WTC11 (cell line): ENCODE measurements around the gene VASH1. TPM values are rescaled to one million over a fixed set of nuclear protein-coding genes. Genes with fewer than 3 reads are reported as not detected.
A peak's percentile ranks its signal among the peaks of the same experiment; 100 is the strongest.

Source experiments
- ATAC-seq: fragments of 200-7000 bp; cut with Tn5 transposase; 2 replicates; pipeline ENCODE4 v1.10.0; 2021; ENCODE audit warnings: mild to moderate bottlenecking, moderate library complexity
- CTCF ChIA-PET: fragments of 300-600 bp; sonication (Branson Sonifier 250); formaldehyde crosslinking; loops from one replicate; lab custom pipeline; 2021; ENCODE audit warnings: antibody characterized with exemption; lab: Charles Lee
- POLR2A ChIA-PET: fragments of 350-600 bp; sonication (Branson Sonifier 250); formaldehyde crosslinking; loops from one replicate; lab custom pipeline; 2021; ENCODE audit warnings: antibody characterized with exemption; lab: Charles Lee
- DNase-seq: peaks from one replicate; pipeline ENCODE4 v3.0.0; 2021; ENCODE audit warnings: low spot score
- H3K27ac Mint-ChIP-seq: 2 replicates; pipeline ENCODE4 v1.8.0; 2021; ENCODE audit warnings: mixed read lengths
- H3K27me3 Mint-ChIP-seq: 2 replicates; pipeline ENCODE4 v1.8.0; 2021; ENCODE audit warnings: low read depth, mild to moderate bottlenecking, moderate library complexity, mixed read lengths
- H3K36me3 Mint-ChIP-seq: 2 replicates; pipeline ENCODE4 v1.8.0; 2021; ENCODE audit warnings: mixed read lengths
- H3K4me1 Mint-ChIP-seq: 2 replicates; pipeline ENCODE4 v1.8.0; 2022; ENCODE audit warnings: mixed read lengths
- H3K4me3 Mint-ChIP-seq: 2 replicates; pipeline ENCODE4 v1.8.0; 2021; ENCODE audit warnings: mild to moderate bottlenecking, moderate library complexity, mixed read lengths
- H3K9me3 Mint-ChIP-seq: 2 replicates; pipeline ENCODE4 v1.8.0; 2021; ENCODE audit warnings: mixed read lengths
- ATF1 ChIP-seq: sonication (generic); formaldehyde crosslinking; IDR thresholded peaks from 2 replicates; pipeline ENCODE4 v1.8.1; 2023; ENCODE audit warnings: mild to moderate bottlenecking, moderate library complexity, missing genetic modification reagents
- CREB1 ChIP-seq: sonication (generic); formaldehyde crosslinking; IDR thresholded peaks from 2 replicates; pipeline ENCODE4 v1.8.0; 2023; ENCODE audit warnings: mild to moderate bottlenecking, missing genetic modification reagents
- ESRRA ChIP-seq: sonication (generic); formaldehyde crosslinking; IDR thresholded peaks from 2 replicates; pipeline ENCODE4 v1.8.1; 2022; ENCODE audit warnings: mild to moderate bottlenecking, missing genetic modification reagents, borderline replicate concordance
- MYBL2 ChIP-seq: sonication (generic); formaldehyde crosslinking; IDR thresholded peaks from 2 replicates; pipeline ENCODE4 v1.8.1; 2023; ENCODE audit warnings: mild to moderate bottlenecking, moderate library complexity, missing genetic modification reagents
- RORB ChIP-seq: fragments of 250-450 bp; sonication (Bioruptor Pico); IDR thresholded peaks from 2 replicates; pipeline ENCODE4 v1.9.0; 2021; ENCODE audit warnings: mild to moderate bottlenecking
- TEAD1 ChIP-seq: sonication (generic); formaldehyde crosslinking; IDR thresholded peaks from 2 replicates; pipeline ENCODE4 v1.8.0; 2022; ENCODE audit warnings: mild to moderate bottlenecking, missing genetic modification reagents
- ZNF671 ChIP-seq: fragments of 250-450 bp; sonication (Bioruptor Pico); IDR thresholded peaks from 2 replicates; pipeline ENCODE4 v1.8.0; 2021; ENCODE audit warnings: mild to moderate bottlenecking
- total RNA-seq: library from RNA; stranded (reverse); gene quantifications from 3 replicates; pipeline ENCODE4 v1.2.3, GENCODE V29; 2021
- TF ChIP-seq, protein P1 (sequence below): sonication (generic); formaldehyde crosslinking; IDR thresholded peaks from 2 replicates; pipeline ENCODE4 v1.8.1; 2023; ENCODE audit warnings: mild to moderate bottlenecking, missing genetic modification reagents, borderline replicate concordance
- TF ChIP-seq, protein P2 (sequence below): fragments of 250-450 bp; sonication (Bioruptor Pico); IDR thresholded peaks from 2 replicates; pipeline ENCODE4 v2.1.2; 2022; ENCODE audit warnings: mild to moderate bottlenecking, moderate library complexity
- TF ChIP-seq, protein P3 (sequence below): fragments of 250-450 bp; sonication (Bioruptor Pico); IDR thresholded peaks from 2 replicates; pipeline ENCODE4 v1.9.0; 2021; ENCODE audit warnings: mild to moderate bottlenecking
- TF ChIP-seq, protein P4 (sequence below): sonication (generic); formaldehyde crosslinking; IDR thresholded peaks from 2 replicates; pipeline ENCODE4 v1.8.0; 2023; ENCODE audit warnings: missing genetic modification reagents, mild to moderate bottlenecking, borderline replicate concordance
- TF ChIP-seq, protein P5 (sequence below): sonication (generic); formaldehyde crosslinking; IDR thresholded peaks from 2 replicates; pipeline ENCODE4 v1.8.1; 2022; ENCODE audit warnings: low read depth, missing genetic modification reagents, borderline replicate concordance
- TF ChIP-seq, protein P6 (sequence below): fragments of 200-600 bp; IDR thresholded peaks from 2 replicates; pipeline ENCODE4 v1.8.0; 2022; ENCODE audit warnings: antibody characterized with exemption
- TF ChIP-seq, protein P7 (sequence below): sonication (generic); formaldehyde crosslinking; IDR thresholded peaks from 2 replicates; pipeline ENCODE4 v1.8.1; 2023; ENCODE audit warnings: mild to moderate bottlenecking, missing genetic modification reagents

The VASH1 gene
- total RNA-seq, 1 experiment from 2014 or later: 7.2 TPM

DNA sequence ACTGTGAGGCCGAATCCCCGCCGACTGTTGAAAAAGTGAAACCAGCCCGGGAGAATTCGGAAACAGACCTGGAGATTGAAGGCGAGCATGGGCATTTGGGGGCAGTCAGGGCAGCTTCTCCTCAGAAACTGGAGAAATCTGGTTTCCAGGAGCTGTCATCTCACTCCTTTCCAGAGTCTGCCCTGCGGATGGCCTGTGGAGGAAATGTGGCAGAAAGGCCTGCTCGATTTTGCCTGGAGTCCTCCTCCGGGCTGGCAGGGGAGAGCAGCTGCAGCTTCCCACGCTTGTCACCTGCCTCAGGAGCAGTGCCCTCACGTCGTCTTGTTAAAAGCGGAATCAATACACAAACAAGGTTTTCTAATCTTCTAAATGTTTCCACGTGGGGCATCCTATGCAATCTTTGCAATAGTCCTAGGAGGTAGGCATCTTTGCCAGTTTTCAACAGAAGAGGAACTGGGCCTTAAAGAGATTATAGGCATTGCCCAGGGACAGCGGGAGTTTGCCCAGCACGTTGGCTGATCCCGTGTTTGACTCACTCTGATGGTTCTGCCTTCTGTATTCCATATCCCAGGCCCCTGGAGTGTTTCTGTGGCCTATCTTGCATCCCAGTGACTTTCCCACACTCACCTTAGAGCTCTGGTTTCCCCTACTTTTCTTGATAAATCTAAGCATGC, 67.2 kb downstream of the VASH1 start:
- H3K4me1 Mint-ChIP-seq: peaks cover 23% of the 10 kb centered on the region
- H3K36me3 Mint-ChIP-seq: no peaks in the 10 kb centered on the region
- no peak overlapping the region for H3K4me3 Mint-ChIP-seq
- TF ChIP-seq, protein P1, sequence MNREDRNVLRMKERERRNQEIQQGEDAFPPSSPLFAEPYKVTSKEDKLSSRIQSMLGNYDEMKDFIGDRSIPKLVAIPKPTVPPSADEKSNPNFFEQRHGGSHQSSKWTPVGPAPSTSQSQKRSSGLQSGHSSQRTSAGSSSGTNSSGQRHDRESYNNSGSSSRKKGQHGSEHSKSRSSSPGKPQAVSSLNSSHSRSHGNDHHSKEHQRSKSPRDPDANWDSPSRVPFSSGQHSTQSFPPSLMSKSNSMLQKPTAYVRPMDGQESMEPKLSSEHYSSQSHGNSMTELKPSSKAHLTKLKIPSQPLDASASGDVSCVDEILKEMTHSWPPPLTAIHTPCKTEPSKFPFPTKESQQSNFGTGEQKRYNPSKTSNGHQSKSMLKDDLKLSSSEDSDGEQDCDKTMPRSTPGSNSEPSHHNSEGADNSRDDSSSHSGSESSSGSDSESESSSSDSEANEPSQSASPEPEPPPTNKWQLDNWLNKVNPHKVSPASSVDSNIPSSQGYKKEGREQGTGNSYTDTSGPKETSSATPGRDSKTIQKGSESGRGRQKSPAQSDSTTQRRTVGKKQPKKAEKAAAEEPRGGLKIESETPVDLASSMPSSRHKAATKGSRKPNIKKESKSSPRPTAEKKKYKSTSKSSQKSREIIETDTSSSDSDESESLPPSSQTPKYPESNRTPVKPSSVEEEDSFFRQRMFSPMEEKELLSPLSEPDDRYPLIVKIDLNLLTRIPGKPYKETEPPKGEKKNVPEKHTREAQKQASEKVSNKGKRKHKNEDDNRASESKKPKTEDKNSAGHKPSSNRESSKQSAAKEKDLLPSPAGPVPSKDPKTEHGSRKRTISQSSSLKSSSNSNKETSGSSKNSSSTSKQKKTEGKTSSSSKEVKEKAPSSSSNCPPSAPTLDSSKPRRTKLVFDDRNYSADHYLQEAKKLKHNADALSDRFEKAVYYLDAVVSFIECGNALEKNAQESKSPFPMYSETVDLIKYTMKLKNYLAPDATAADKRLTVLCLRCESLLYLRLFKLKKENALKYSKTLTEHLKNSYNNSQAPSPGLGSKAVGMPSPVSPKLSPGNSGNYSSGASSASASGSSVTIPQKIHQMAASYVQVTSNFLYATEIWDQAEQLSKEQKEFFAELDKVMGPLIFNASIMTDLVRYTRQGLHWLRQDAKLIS: no peak
- TF ChIP-seq, protein P2, sequence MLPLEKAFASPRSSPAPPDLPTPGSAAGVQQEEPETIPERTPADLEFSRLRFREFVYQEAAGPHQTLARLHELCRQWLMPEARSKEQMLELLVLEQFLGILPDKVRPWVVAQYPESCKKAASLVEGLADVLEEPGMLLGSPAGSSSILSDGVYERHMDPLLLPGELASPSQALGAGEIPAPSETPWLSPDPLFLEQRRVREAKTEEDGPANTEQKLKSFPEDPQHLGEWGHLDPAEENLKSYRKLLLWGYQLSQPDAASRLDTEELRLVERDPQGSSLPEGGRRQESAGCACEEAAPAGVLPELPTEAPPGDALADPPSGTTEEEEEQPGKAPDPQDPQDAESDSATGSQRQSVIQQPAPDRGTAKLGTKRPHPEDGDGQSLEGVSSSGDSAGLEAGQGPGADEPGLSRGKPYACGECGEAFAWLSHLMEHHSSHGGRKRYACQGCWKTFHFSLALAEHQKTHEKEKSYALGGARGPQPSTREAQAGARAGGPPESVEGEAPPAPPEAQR (CRISPR knock-in tag): no peak
- TF ChIP-seq ESRRA (CRISPR knock-in tag) (no peak), ZNF671 (no peak)
- TF ChIP-seq, protein P3, sequence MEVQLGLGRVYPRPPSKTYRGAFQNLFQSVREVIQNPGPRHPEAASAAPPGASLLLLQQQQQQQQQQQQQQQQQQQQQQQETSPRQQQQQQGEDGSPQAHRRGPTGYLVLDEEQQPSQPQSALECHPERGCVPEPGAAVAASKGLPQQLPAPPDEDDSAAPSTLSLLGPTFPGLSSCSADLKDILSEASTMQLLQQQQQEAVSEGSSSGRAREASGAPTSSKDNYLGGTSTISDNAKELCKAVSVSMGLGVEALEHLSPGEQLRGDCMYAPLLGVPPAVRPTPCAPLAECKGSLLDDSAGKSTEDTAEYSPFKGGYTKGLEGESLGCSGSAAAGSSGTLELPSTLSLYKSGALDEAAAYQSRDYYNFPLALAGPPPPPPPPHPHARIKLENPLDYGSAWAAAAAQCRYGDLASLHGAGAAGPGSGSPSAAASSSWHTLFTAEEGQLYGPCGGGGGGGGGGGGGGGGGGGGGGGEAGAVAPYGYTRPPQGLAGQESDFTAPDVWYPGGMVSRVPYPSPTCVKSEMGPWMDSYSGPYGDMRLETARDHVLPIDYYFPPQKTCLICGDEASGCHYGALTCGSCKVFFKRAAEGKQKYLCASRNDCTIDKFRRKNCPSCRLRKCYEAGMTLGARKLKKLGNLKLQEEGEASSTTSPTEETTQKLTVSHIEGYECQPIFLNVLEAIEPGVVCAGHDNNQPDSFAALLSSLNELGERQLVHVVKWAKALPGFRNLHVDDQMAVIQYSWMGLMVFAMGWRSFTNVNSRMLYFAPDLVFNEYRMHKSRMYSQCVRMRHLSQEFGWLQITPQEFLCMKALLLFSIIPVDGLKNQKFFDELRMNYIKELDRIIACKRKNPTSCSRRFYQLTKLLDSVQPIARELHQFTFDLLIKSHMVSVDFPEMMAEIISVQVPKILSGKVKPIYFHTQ (CRISPR knock-in tag): no peak
- TF ChIP-seq, protein P4, sequence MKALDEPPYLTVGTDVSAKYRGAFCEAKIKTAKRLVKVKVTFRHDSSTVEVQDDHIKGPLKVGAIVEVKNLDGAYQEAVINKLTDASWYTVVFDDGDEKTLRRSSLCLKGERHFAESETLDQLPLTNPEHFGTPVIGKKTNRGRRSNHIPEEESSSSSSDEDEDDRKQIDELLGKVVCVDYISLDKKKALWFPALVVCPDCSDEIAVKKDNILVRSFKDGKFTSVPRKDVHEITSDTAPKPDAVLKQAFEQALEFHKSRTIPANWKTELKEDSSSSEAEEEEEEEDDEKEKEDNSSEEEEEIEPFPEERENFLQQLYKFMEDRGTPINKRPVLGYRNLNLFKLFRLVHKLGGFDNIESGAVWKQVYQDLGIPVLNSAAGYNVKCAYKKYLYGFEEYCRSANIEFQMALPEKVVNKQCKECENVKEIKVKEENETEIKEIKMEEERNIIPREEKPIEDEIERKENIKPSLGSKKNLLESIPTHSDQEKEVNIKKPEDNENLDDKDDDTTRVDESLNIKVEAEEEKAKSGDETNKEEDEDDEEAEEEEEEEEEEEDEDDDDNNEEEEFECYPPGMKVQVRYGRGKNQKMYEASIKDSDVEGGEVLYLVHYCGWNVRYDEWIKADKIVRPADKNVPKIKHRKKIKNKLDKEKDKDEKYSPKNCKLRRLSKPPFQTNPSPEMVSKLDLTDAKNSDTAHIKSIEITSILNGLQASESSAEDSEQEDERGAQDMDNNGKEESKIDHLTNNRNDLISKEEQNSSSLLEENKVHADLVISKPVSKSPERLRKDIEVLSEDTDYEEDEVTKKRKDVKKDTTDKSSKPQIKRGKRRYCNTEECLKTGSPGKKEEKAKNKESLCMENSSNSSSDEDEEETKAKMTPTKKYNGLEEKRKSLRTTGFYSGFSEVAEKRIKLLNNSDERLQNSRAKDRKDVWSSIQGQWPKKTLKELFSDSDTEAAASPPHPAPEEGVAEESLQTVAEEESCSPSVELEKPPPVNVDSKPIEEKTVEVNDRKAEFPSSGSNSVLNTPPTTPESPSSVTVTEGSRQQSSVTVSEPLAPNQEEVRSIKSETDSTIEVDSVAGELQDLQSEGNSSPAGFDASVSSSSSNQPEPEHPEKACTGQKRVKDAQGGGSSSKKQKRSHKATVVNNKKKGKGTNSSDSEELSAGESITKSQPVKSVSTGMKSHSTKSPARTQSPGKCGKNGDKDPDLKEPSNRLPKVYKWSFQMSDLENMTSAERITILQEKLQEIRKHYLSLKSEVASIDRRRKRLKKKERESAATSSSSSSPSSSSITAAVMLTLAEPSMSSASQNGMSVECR (CRISPR knock-in tag): no peak
- TF ChIP-seq, protein P5, sequence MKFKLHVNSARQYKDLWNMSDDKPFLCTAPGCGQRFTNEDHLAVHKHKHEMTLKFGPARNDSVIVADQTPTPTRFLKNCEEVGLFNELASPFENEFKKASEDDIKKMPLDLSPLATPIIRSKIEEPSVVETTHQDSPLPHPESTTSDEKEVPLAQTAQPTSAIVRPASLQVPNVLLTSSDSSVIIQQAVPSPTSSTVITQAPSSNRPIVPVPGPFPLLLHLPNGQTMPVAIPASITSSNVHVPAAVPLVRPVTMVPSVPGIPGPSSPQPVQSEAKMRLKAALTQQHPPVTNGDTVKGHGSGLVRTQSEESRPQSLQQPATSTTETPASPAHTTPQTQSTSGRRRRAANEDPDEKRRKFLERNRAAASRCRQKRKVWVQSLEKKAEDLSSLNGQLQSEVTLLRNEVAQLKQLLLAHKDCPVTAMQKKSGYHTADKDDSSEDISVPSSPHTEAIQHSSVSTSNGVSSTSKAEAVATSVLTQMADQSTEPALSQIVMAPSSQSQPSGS (CRISPR knock-in tag): no peak
- CTCF ChIA-PET: interaction anchor here (0.6 to 3.4 kb wide), 5 partner anchors 44 to 242 kb away, joined by 3 to 15 read pairs (median 4); no protein-coding TSS in a partner anchor
- H3K9me3 Mint-ChIP-seq: peaks cover 7% of the 10 kb centered on the region
- ATAC-seq (peak; percentile 47), DNase-seq (no peak)
- no peaks in the 10 kb centered on the region; the same call in 1 of the 2 replicates for H3K27me3 Mint-ChIP-seq
- H3K27ac Mint-ChIP-seq: no peak overlapping the region
- POLR2A ChIA-PET: no interaction called here

DNA sequence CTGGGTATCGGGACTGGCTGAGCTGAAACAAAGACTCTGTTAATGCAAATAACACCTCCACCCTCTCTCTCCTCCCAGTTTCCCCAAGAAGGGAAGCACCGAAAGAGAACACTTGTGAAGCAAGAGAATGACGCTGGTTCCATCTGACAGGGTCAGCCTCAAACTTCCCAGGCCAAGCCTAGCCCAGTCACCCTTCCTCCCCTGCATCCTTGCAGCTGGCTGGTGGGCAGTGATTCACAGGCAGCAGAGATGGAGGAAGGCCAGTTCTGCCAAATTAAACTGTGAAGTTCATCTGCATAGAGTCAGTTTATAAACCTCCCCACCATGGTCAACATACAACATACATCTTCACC, 67.7 kb downstream of the VASH1 start:
- Mint-ChIP-seq H3K4me3 (no peak overlapping the region), H3K36me3 (no peaks in the 10 kb centered on the region), H3K27me3 (no peaks in the 10 kb centered on the region; the same call in 1 of the 2 replicates), H3K9me3 (peaks cover 7% of the 10 kb centered on the region), H3K27ac (no peak overlapping the region), H3K4me1 (peaks cover 23% of the 10 kb centered on the region)
- CTCF ChIA-PET: interaction anchor here (0.6 to 3.4 kb wide), 5 partner anchors 44 to 242 kb away, joined by 3 to 15 read pairs (median 4); no protein-coding TSS in a partner anchor
- POLR2A ChIA-PET: no interaction called here
- no peak for DNase-seq
- TF ChIP-seq ATF1 (CRISPR knock-in tag) (no peak), CREB1 (CRISPR knock-in tag) (no peak), TEAD1 (no peak), MYBL2 (no peak), RORB (CRISPR knock-in tag) (no peak)
- TF ChIP-seq, protein P6, sequence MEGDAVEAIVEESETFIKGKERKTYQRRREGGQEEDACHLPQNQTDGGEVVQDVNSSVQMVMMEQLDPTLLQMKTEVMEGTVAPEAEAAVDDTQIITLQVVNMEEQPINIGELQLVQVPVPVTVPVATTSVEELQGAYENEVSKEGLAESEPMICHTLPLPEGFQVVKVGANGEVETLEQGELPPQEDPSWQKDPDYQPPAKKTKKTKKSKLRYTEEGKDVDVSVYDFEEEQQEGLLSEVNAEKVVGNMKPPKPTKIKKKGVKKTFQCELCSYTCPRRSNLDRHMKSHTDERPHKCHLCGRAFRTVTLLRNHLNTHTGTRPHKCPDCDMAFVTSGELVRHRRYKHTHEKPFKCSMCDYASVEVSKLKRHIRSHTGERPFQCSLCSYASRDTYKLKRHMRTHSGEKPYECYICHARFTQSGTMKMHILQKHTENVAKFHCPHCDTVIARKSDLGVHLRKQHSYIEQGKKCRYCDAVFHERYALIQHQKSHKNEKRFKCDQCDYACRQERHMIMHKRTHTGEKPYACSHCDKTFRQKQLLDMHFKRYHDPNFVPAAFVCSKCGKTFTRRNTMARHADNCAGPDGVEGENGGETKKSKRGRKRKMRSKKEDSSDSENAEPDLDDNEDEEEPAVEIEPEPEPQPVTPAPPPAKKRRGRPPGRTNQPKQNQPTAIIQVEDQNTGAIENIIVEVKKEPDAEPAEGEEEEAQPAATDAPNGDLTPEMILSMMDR: no peak
- TF ChIP-seq, protein P7, sequence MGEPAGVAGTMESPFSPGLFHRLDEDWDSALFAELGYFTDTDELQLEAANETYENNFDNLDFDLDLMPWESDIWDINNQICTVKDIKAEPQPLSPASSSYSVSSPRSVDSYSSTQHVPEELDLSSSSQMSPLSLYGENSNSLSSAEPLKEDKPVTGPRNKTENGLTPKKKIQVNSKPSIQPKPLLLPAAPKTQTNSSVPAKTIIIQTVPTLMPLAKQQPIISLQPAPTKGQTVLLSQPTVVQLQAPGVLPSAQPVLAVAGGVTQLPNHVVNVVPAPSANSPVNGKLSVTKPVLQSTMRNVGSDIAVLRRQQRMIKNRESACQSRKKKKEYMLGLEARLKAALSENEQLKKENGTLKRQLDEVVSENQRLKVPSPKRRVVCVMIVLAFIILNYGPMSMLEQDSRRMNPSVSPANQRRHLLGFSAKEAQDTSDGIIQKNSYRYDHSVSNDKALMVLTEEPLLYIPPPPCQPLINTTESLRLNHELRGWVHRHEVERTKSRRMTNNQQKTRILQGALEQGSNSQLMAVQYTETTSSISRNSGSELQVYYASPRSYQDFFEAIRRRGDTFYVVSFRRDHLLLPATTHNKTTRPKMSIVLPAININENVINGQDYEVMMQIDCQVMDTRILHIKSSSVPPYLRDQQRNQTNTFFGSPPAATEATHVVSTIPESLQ (CRISPR knock-in tag): no peak
- TF ChIP-seq, all 79 proteins: peak for 0
- no peak; the same call in 1 of the 2 replicates for ATAC-seq
